WTC11 (cell line): ENCODE data around the gene MIP. TPM values are rescaled to one million over a fixed set of nuclear protein-coding genes. Genes with fewer than 3 reads are reported as not detected.
A peak's percentile ranks its signal among the peaks of the same experiment; 100 is the strongest.

Experiments
- ATAC-seq: fragments of 200-7000 bp; cut with Tn5 transposase; 2 replicates; pipeline ENCODE4 v1.10.0; 2021; ENCODE audit warnings: mild to moderate bottlenecking, moderate library complexity
- CTCF ChIA-PET: fragments of 300-600 bp; sonication (Branson Sonifier 250); formaldehyde crosslinking; loops from one replicate; lab custom pipeline; 2021; ENCODE audit warnings: antibody characterized with exemption; lab: Charles Lee
- POLR2A ChIA-PET: fragments of 350-600 bp; sonication (Branson Sonifier 250); formaldehyde crosslinking; loops from one replicate; lab custom pipeline; 2021; ENCODE audit warnings: antibody characterized with exemption; lab: Charles Lee
- DNase-seq: peaks from one replicate; pipeline ENCODE4 v3.0.0; 2021; ENCODE audit warnings: low spot score
- H3K27ac Mint-ChIP-seq: 2 replicates; pipeline ENCODE4 v1.8.0; 2021; ENCODE audit warnings: mixed read lengths
- H3K27me3 Mint-ChIP-seq: 2 replicates; pipeline ENCODE4 v1.8.0; 2021; ENCODE audit warnings: low read depth, mild to moderate bottlenecking, moderate library complexity, mixed read lengths
- H3K36me3 Mint-ChIP-seq: 2 replicates; pipeline ENCODE4 v1.8.0; 2021; ENCODE audit warnings: mixed read lengths
- H3K4me1 Mint-ChIP-seq: 2 replicates; pipeline ENCODE4 v1.8.0; 2022; ENCODE audit warnings: mixed read lengths
- H3K4me3 Mint-ChIP-seq: 2 replicates; pipeline ENCODE4 v1.8.0; 2021; ENCODE audit warnings: mild to moderate bottlenecking, moderate library complexity, mixed read lengths
- H3K9me3 Mint-ChIP-seq: 2 replicates; pipeline ENCODE4 v1.8.0; 2021; ENCODE audit warnings: mixed read lengths
- ARID4B ChIP-seq: sonication (generic); formaldehyde crosslinking; IDR thresholded peaks from 2 replicates; pipeline ENCODE4 v1.8.0; 2023; ENCODE audit warnings: missing genetic modification reagents, mild to moderate bottlenecking, borderline replicate concordance
- ATF1 ChIP-seq: sonication (generic); formaldehyde crosslinking; IDR thresholded peaks from 2 replicates; pipeline ENCODE4 v1.8.1; 2023; ENCODE audit warnings: mild to moderate bottlenecking, moderate library complexity, missing genetic modification reagents
- CREM ChIP-seq: sonication (generic); formaldehyde crosslinking; IDR thresholded peaks from 2 replicates; pipeline ENCODE4 v1.8.1; 2022; ENCODE audit warnings: mild to moderate bottlenecking, missing genetic modification reagents, moderate library complexity
- E2F4 ChIP-seq: sonication (generic); formaldehyde crosslinking; IDR thresholded peaks from 2 replicates; pipeline ENCODE4 v1.8.1; 2022; ENCODE audit warnings: low read depth, mild to moderate bottlenecking, moderate library complexity, missing genetic modification reagents, borderline replicate concordance
- ESRRA ChIP-seq: sonication (generic); formaldehyde crosslinking; IDR thresholded peaks from 2 replicates; pipeline ENCODE4 v1.8.1; 2022; ENCODE audit warnings: mild to moderate bottlenecking, missing genetic modification reagents, borderline replicate concordance
- FOXJ3 ChIP-seq: sonication (generic); formaldehyde crosslinking; IDR thresholded peaks from 2 replicates; pipeline ENCODE4 v1.9.0; 2021; ENCODE audit warnings: missing genetic modification reagents, mild to moderate bottlenecking, borderline replicate concordance
- IRF2 ChIP-seq: sonication (generic); formaldehyde crosslinking; IDR thresholded peaks from 2 replicates; pipeline ENCODE4 v1.8.0; 2022; ENCODE audit warnings: low read depth, missing genetic modification reagents, borderline replicate concordance
- MLX ChIP-seq: sonication (generic); formaldehyde crosslinking; IDR thresholded peaks from 2 replicates; pipeline ENCODE4 v1.8.1; 2023; ENCODE audit warnings: mild to moderate bottlenecking, missing genetic modification reagents, moderate library complexity
- MYBL2 ChIP-seq: sonication (generic); formaldehyde crosslinking; IDR thresholded peaks from 2 replicates; pipeline ENCODE4 v1.8.1; 2023; ENCODE audit warnings: mild to moderate bottlenecking, moderate library complexity, missing genetic modification reagents
- NFE2L1 ChIP-seq: sonication (generic); formaldehyde crosslinking; IDR thresholded peaks from 2 replicates; pipeline ENCODE4 v1.8.1; 2023; ENCODE audit warnings: missing genetic modification reagents
- NFYB ChIP-seq: sonication (generic); formaldehyde crosslinking; conservative IDR thresholded peaks from 2 replicates; pipeline ENCODE4 v1.8.0; 2022; ENCODE audit warnings: low read depth, missing genetic modification reagents
- NR3C1 ChIP-seq: sonication (generic); formaldehyde crosslinking; conservative IDR thresholded peaks from 2 replicates; pipeline ENCODE4 v1.8.1; 2023; ENCODE audit warnings: low read depth, mild to moderate bottlenecking, missing genetic modification reagents
- RORB ChIP-seq: fragments of 250-450 bp; sonication (Bioruptor Pico); IDR thresholded peaks from 2 replicates; pipeline ENCODE4 v1.9.0; 2021; ENCODE audit warnings: mild to moderate bottlenecking
- SOX15 ChIP-seq: fragments of 250-450 bp; sonication (Bioruptor Pico); IDR thresholded peaks from 2 replicates; pipeline ENCODE4 v1.9.0; 2021; ENCODE audit warnings: mild to moderate bottlenecking
- SP1 ChIP-seq: sonication (generic); formaldehyde crosslinking; conservative IDR thresholded peaks from 2 replicates; pipeline ENCODE4 v1.8.1; 2022; ENCODE audit warnings: missing genetic modification reagents
- ZBTB21 ChIP-seq: sonication (generic); formaldehyde crosslinking; IDR thresholded peaks from 2 replicates; pipeline ENCODE4 v1.8.1; 2023; ENCODE audit warnings: mild to moderate bottlenecking, missing genetic modification reagents, borderline replicate concordance
- ZNF121 ChIP-seq: sonication (generic); formaldehyde crosslinking; IDR thresholded peaks from 2 replicates; pipeline ENCODE4 v1.8.0; 2023; ENCODE audit warnings: missing genetic modification reagents
- ZNF396 ChIP-seq: fragments of 250-450 bp; sonication (Bioruptor Pico); IDR thresholded peaks from 2 replicates; pipeline ENCODE4 v1.8.0; 2021; ENCODE audit warnings: mild to moderate bottlenecking, moderate library complexity, borderline replicate concordance
- ZNF423 ChIP-seq: fragments of 250-450 bp; sonication (Bioruptor Pico); IDR thresholded peaks from 2 replicates; pipeline ENCODE4 v2.1.2; 2022; ENCODE audit warnings: mild to moderate bottlenecking, moderate library complexity
- ZNF512 ChIP-seq: sonication (generic); formaldehyde crosslinking; IDR thresholded peaks from 2 replicates; pipeline ENCODE4 v1.8.1; 2022; ENCODE audit warnings: missing genetic modification reagents, borderline replicate concordance
- ZSCAN18 ChIP-seq: fragments of 250-450 bp; sonication (Bioruptor Pico); IDR thresholded peaks from 2 replicates; pipeline ENCODE4 v2.1.2; 2022; ENCODE audit warnings: mild to moderate bottlenecking, moderate library complexity
- total RNA-seq: library from RNA; stranded (reverse); gene quantifications from 3 replicates; pipeline ENCODE4 v1.2.3, GENCODE V29; 2021

MIP gene
- total RNA-seq, 1 experiment from 2014 or later, result not detected

GRCh38 chr12:56449622-56449984 lies 4.9 kb downstream of the MIP start (continued):
- TF ChIP-seq ZSCAN18 (CRISPR knock-in tag), result no peak
- TF ChIP-seq RORB (CRISPR knock-in tag), result no peak
- no peak for TF ChIP-seq NFE2L1 (CRISPR knock-in tag)
- no peak for TF ChIP-seq MLX (CRISPR knock-in tag)
- TF ChIP-seq ZBTB21, result no peak
- no peak for TF ChIP-seq ZNF512 (CRISPR knock-in tag)
- no peak for TF ChIP-seq ZNF121
- no peak for TF ChIP-seq ZNF396 (CRISPR knock-in tag)
- no peak for TF ChIP-seq SP1 (CRISPR knock-in tag)

GRCh38 chr12:56448860-56449621 lies 5.4 kb downstream of the MIP start, which contains the start of gene TIMELESS:
Gene TIMELESS, minus strand, starts transcription at chr12:56449426. Its CDS starts 15,256 bp downstream, at chr12:56434170.
- Mint-ChIP-seq H3K4me1 (peaks cover 41% of the 10 kb centered on the region), H3K36me3 (peaks cover 25% of the 10 kb centered on the region), H3K4me3 (peak within 1 kb of the TSS; percentile 82), H3K27me3 (peaks cover 5% of the 10 kb centered on the region), H3K27ac (peak within 1 kb of the TSS; percentile 97), H3K9me3 (peaks cover 17% of the 10 kb centered on the region)
- POLR2A ChIA-PET, result interaction anchor here (0.6 to 3.1 kb wide), 10 partner anchors 11 to 321 kb away, joined by 3 to 19 read pairs (median 4); partner anchors contain the start of genes CNPY2, COQ10A, ESYT1 and IL23A
- peak; percentile 88 for DNase-seq
- peak; percentile 92 for ATAC-seq
- CTCF ChIA-PET, result interaction anchor here (0.7 to 3.5 kb wide), 9 partner anchors 10 to 260 kb away, joined by 3 to 35 read pairs (median 9); partner anchors contain the start of genes CNPY2, GLS2, SMARCC2 and STAT2
- no peak for TF ChIP-seq IRF2
- TF ChIP-seq CREM (CRISPR knock-in tag), result peak; percentile 59; the same call in 1 of the 2 replicates
- no peak for TF ChIP-seq SOX15 (CRISPR knock-in tag)
- no peak for TF ChIP-seq ZSCAN18 (CRISPR knock-in tag)
- TF ChIP-seq ZBTB21, result peak; percentile 67; the same call in 1 of the 2 replicates
- no peak for TF ChIP-seq NFYB
- TF ChIP-seq MYBL2 (CRISPR knock-in tag), result no peak
- no peak for TF ChIP-seq ZNF423 (CRISPR knock-in tag)
- TF ChIP-seq ESRRA (CRISPR knock-in tag), result no peak
- TF ChIP-seq ARID4B (CRISPR knock-in tag), result peak; percentile 62; the same call in 1 of the 2 replicates
- peak; percentile 88; the same call in 1 of the 2 replicates for TF ChIP-seq E2F4 (CRISPR knock-in tag)
- TF ChIP-seq NR3C1 (CRISPR knock-in tag), result no peak
- no peak for TF ChIP-seq ATF1 (CRISPR knock-in tag)
- no peak for TF ChIP-seq ZNF121
- no peak for TF ChIP-seq FOXJ3
